ENCODE measurements around the gene ITIH5.

The ITIH5 gene

DNA sequence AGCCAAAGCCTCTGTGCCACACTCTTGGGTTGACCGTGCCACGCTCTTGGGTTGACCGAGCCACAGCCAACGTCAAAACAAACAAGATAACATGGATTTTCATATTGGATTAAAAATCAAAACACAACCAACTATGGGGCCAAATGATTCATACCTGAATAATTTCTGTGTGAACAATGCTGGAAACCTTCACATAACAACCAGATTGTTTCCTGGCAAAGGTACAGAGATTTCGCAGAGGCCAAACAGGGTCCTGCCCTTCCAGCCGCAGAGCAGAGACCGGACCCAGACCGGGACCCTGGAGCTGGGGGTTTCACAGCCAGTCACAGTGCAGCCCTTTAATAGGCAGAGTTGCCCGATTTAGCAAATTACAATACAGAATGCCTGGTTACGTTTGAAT lies 40.5 kb downstream of the ITIH5 start:
- no peak for DNase-seq

DNA sequence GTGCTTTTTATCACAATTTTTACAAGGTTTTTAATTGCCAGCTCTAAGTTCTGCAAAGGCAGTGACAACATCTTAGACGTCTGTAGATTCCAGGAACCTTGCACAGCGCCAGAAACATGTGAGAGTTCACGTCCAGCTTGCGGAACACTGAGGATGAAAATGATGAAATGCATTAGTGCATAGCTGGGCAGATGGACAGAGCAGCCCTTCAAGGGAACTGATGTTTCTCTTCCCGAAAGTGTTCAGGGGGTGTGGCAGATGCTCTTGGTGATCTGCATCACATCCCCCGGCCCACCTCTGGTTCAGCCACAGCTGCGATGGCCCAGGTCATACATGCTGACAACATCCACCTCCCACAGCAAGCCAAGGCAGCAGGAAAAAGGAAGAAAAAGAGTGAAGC lies 40.9 kb downstream of the ITIH5 start:
- DNase-seq, result no peak

DNA sequence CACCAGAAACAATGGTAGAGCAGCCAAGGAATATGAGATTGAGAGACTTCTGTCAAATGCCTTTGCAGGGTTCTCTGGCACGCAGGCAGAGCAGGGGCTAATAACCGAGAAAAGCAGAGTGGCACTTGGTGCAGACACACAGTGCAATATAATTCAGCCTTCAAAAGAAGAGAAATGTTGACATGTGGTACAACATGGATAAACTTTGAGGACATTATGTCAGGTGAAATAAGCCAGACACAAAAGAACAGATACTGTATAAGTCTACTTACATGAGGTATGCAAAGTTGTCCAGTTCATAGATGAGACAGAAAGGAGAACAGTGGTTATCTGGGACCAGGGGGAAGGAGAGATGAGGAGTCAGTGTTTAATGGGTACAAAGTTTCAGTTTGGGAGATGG lies 41.8 kb downstream of the ITIH5 start:
- DNase-seq, result no peak

DNA sequence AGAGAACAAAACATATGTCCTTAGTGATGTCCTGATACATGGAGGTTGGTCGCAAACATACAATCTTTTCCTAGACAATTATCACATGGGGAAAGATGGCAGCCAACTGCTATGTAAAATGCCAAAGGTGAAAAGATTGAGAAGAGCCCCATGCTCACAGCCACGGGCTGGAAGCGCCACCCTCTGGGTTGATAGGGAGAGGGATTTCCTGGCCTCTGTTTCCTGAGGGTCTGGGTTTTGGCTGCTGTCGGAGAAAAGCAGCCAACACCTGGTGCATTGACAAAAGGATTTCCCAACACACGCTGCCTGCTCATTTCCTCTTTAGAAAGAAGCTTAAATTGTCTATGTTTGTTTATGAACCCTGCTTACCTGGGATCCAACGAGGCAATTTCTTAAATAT lies 43.8 kb downstream of the ITIH5 start:
- no peak for DNase-seq

DNA sequence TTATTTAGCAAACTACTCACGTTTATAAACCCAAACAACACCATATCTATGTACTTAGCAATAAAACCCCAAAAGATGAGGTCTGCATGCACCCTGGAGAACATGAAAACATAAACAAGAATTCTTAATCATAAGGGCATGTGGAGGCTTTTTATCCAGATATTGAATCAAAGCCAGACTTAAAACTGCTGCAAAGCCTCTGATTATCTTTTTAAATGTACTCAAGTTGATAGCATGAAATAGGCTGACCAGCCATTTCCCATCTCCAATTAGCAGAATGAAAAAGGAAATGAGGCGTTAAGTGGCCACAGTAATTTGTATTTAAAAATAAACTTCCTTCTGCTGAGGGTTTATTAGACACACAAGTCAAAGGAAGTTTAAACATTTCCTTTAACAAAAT lies 48.3 kb downstream of the ITIH5 start:
- DNase-seq, result no peak

DNA sequence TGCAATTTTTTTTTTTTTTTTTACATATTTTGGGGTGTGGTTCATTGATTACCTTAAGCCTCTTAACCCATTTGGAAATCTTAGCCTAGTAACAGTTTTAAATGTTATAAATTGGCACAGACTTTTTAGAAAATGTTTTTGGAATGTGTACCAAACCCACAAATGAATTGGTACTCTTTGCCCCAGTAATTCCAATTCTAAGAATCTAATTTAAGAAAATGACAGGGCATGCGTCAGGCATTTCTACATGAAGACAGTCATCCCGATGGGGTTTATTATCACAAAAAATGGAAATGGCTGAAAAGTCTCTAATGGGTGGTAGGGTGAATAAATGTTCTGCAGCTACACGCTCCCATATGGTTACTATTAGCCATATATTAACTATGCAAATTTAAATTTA lies 54.9 kb downstream of the ITIH5 start:
- no peak for DNase-seq

DNA sequence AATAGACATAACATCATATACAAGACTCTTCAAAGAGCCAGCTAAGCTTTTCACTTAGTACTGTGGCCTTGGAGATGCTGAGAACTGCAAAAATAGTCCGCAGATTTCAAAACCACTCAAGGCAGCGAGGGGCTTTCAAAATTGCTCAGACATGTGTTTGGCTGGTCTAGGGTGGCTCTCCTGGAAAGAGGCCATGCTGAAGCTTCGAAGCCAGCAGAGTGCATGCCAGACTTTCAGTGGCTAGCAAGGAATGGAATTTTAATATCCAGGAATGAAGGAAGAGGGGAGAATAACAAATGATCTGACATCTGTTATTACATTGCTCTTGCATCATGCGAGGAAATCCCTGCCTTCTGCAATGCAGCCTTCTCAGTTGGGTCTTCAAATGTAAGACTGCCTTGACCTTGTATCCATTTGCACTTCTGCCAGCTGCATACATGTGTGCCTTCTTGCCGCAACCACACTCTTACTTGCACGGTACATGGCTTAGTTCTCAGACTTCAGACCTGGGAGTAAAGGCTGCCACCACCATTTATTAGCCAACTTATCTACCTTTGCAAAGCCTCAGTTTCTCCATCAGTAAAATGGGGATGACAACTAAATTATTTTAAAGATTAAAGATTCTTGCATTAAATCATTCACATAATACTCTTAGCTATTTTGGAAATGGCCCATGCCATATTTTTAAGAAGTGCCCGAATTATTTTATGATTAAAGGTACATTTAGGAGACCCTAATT lies 55.9 kb downstream of the ITIH5 start:
- peak; percentile 87 for DNase-seq

DNA sequence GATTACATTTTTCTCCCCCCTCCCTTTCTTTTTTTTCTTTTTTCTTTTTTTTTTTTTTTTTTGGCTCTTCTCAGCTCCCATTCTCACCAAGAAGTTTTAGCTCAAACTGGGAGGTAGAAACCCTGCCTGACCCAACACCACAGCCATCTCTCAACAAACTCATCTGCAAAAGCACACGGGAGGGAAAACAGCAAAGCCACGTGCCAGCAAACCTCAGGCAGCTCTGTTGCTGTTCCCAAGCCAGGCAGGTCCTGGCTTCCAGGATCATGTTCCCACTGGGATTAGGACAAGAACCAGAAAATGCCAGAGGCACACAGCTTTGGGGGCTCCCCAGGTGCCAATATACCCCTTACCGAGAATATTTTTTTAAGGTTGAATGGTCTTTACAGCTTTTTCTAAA lies 56.7 kb downstream of the ITIH5 start:
- DNase-seq, result no peak

DNA sequence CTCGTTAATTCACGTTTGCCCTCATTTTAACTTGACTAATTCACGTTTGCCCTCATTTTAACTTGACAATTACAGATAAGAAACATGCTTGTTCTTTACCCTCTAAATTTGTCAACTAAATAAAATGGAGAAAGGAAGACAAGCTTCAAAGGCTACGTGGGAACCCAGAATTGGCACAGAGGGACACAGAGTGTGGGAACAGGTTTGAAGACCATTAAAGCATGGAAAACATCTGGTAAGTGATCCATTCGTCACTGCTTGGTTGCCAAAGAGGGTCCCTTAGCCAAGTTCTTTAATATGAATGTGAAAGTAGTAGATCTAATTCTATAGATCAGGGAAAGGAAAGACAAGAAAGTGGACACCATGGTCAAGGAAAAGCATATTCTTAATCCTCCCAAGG lies 57.2 kb downstream of the ITIH5 start:
- peak; percentile 49 for DNase-seq

DNA sequence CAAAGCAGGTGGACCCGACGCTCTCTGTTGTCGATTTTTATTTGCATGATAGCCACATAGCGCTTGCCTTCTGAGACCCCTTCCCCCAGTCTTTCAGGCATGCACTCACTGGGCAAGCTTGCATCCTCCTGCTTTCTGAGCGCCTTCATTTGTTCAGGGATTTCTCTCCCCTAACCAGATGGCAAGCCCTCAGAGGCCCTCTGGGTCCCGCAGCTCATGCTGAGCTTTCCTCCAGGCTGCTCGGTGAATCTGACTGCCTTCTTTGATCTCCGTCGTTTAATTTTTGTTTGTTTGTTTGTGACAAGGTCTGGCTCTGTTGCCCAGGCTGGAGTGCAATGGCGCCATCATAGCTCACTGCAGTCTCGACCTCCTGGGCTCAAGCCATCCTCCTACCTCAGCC lies 58.8 kb downstream of the ITIH5 start:
- no peak for DNase-seq

DNA sequence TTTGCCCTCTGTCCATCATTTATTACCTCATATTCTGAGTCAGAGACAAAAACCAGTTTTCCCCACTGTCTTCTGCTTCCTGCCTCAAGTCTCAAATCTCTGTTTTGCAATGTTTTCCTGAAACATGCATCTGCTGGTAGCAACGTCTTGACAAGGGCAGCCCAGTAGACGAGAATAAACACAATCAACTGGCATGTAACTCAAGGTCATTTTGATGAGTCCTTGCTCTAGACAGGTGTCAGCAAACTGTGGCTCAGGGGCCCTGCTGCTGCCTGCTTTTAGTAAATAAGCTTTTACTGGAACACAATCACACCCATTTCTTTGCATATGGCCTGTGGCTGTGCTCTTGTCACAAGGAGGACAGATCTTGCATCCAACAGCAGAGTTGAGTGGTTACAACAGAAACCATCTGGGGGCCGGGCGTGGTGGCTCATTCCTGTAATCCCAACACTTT lies 59.8 kb downstream of the ITIH5 start:
- no peak for DNase-seq

DNA sequence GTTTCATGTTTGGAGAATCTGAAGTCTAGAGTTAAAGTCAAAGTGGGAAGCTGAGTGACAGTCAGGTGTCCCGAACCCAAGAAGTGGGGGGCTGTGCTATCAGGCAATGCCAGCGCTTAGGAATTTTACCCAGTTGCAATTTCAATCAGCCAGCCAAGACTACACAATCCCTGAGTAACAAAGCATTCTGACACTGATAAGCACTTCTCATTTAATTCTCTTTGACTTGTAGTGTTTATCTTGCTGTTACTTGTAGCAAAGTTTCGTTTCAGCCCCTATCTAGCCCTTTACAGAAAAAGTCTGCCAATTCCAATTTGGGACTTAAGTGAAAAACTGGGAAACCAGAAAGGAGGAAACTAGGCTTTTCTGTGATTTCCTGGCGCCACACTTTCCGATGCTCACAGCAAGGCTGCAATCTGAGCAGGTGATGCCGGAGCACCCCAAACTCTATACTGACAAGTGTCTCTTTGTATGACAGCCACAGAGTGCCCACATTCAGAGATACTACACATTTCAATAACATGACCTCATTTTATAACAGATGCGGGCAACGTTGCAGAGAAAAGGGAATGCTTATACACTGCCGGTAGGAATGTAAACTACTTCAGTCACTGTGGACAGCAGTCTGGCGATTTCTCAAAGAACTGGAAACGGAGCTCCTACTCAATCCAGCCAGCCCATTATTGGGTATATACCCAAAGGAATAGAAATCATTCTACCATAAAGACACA lies 61.0 kb downstream of the ITIH5 start:
- no peak for DNase-seq

DNA sequence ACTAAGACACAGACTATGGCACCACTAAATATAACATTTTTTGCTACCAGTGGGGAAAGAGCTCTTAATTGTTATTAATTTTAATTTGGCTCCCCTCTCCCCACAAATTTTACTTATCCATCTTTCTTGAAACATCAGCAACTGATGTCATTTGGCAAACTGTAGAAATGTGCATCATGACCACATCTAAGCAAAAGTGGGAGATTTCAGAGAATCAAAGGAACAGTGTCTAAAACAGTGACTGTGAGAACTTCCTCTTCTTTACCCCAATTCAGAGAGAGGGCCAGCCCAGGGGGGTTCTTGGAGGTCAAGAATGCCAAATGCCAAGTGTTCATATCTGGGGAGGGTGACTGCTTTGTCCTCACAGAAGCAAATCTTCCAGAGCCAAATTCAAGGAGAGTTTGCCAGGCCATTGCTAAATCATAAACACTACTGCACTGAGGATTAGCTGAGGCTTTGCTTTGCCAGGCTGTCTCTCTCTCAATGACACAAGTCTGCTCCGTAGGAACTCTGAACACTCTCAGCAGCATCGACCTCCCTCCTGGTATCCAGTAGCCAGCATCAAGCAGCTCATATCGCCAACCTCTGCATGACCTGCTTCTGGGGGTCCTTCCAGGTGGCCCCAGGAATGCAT lies 65.6 kb downstream of the ITIH5 start:
- no peak for DNase-seq

DNA sequence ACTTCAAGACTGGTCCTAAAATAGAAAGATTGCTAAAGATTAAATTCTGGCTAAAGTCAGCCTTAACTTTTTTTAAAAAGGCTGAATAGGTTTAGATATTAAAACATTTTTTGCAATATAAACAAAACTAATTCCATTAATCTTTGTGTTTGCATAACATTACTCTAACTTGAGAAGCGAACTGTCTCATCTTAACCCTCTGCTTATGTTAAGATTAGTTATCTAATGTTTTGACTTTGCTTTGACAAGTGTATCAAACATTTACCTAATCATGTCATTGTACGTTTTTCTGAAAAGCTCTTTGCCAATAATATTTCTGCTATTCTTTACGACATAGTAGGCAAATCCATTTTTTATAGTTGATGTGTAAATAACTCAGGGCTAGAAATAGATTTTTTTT lies 68.0 kb downstream of the ITIH5 start:
- no peak for DNase-seq

DNA sequence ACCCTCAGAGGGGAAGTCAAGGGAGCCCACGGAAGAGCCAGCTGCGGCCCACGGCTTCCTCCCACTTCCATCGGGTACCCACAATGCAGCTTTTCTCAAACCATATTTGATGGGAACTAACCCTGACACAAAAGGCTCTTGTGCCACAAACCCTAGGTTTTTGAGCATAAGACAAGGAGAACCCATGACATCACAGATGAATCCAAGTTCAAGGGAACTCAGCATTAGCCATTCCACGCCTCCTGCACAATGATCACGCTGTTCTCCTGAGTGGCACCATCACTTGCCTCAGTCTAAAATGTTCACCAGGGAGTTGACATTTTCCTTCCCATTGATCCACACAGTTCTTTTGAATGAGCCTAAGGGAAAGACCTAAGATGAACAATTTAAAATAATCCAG lies 70.4 kb downstream of the ITIH5 start:
- no peak for DNase-seq

DNA sequence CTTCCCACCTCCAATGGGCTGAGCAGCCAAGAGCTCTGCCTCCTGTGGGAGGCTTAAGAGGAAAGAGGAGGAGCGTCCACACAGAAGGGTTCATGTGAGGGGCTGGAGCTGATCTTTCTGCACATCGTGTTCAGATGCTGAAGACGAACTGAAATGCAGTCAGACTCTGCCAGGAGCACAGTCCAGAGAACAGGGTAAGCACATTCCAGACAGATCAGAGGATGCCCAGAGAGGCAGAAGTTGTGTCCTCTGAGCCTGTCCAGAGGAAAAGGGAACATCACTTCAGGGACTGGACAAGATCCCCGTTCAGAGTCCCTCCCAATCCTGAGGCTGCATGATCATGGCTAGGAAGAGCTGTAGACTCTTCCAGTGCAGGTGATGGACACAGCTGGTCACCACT lies 72.9 kb downstream of the ITIH5 start:
- no peak for DNase-seq

DNA sequence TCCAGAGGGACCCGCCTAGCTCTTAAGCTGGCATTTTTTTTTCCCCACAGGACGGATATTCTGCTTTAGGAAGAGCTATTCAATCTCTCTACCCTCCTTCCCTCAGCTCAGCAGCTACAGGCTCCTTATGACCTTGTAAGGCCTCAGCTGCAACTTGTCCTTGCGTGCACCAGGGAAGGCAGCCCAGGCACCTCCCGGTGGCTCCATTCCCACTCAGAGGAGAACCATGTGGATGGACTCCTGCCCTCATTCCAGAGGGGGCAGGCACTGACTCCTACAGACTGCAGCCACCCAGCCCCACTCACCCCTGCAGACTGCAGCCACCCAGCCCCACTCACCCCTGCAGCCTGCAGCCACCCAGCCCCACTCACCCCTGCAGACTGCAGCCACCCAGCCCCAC lies 73.7 kb downstream of the ITIH5 start:
- DNase-seq, result no peak

DNA sequence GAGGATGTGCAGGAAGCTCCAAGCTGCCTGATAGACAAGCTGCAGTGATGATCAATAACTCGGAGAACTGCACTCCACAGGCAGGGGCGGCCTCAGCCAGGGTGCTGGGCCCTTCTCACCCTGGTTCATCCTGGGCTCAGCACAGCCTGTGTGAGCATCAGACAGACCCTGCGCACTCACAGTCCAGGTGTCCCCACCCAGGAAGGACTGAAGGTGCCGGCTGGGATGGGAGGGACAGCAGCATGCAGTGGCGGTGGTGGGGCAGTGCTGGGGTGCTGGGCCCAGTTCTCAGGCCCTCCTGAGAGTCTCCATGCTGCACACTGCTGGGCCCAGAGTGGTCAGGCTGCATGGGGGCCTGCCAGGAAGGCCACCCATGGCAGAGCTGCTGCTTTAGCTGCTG lies 74.1 kb downstream of the ITIH5 start:
- DNase-seq, result no peak

DNA sequence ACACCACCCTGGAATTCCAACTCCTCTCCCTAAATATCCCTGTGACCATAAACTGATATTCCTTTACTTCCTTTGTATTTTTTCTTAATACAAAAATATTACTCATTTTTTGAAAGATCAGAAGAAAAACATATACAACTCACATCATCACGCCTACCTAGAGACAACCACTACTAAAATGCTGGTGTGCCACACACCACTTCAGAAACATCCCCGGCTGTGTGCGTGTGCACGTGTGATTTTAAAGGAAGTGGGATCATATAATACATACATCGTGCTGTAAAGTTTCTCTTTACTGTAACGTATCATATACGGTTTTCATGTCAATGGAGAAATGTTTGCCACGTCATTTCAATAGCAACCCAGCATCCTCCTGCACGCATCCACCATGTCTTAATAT lies 76.5 kb downstream of the ITIH5 start:
- no peak for DNase-seq

DNA sequence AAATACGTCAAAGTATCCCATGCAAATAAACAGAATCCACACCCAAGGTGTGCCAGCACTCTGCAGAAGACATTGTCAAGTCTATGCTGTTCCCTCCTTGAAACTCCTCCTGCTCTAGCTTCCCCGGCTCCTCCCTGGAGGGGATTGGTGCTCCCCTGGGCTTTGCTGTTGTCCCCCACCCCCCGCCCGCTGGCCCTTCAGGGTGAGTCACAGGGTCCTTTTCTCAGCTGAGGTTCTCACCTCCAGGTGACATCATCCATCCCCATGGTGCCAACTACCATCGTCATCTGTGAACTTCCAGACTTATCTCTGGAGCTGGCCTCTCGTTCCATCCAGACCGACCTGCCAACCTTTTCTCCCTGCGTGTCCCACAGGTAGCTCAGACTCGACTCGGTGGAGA lies 77.0 kb downstream of the ITIH5 start:
- no peak for DNase-seq

DNA sequence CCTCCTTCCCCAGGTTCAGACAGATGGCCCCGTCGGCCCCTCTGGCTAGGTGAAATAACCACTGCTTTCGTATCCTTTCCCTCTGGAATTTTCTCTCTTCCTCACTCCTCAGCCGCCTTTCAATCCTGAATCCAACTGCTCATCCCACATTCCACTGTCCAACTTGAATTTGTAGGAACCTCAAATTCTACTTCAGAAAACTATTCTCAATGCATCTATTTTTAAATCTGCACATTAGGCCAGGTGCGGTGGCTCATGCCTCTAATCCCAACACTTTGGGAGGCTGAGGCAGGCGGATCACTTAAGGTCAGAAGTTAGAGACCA lies 78.9 kb downstream of the ITIH5 start:
- no peak for DNase-seq

DNA sequence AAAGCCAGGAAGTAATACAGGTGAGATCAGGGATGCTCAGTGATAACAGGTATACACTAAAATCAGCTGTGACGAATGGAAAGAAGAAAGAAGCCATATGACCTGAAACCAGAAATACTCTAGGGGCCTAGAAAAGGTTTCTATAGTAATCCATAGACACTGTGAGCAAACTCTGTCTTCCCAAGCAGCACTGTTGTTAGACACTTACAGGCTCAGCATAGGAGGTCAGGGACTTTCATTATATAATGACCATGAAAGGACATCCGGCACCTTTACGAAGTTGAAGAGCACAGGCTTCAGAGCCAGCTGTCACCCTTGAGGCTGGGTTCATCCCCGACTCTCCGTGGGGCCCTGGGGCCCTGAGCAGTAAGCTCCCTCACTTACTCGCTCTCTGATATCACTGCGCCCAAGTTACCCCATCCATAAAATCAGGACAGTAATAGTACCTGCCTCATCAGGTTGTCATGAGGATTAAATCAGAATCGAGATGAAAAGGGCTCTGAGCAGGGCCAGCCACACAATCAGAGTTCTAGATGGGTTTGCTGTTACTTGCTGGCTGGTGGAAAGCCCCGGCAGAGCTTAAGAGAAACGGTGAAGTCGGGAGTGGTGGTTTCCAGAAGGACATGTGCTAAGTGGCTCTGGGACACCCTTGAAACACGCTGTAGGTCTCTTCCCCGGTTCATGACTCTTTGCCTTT lies 79.5 kb downstream of the ITIH5 start:
- no peak for DNase-seq

DNA sequence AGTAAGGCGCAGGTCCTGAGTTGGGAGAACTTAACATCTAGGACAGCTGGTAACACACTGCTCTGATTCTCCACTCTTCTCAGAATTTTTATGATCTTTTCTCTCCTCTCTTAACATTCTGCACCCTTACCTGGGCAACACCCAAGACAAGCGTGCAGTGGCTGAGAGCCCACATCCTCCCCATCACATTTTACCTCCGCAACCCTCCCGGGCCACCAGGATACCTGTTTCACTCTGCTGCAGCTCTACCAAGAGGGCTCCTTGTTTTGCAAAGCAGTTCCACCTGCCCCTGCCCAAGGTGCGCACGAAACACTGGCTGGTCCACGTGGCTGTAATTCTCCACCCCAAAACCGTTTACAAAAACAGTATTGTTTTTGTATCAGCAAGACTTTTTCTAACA lies 81.5 kb downstream of the ITIH5 start:
- DNase-seq, result no peak

DNA sequence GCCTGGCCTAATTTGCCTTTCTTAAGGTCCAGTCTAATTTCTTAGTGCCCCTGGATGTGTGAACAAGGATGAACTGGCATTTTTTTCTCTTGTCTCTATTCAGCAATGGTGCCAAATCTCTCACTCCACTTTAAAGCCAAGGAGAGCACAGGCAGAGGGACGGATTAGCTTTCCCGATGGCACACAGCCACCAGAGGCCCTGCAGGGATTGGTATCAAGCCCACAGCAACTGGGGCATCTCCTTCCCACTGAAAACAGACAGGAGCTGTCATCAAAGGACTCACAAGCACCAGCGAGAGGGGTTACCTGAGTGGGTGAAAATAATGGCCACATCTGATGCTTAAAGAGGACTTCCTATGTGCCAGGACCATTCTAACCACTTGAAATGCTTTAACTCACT lies 83.1 kb downstream of the ITIH5 start:
- no peak for DNase-seq

Measured in left hindlimb (tissue), 1 donor.